CD4-positive, alpha-beta memory T cell (primary cell): ENCODE results near the gene UBE2QL1. TPM values are rescaled to one million over a fixed set of nuclear protein-coding genes. Genes with fewer than 3 reads are reported as not detected.
A peak's percentile ranks its signal among the peaks of the same experiment; 100 is the strongest.

Experiments
- CTCF ChIA-PET: fragments of 350-600 bp; sonication (Branson Sonifier 250); formaldehyde crosslinking; loops from one replicate; lab custom pipeline; 2021; ENCODE audit warnings: inconsistent platforms; ENCODE audit not compliant: partially characterized antibody; lab: Charles Lee
- POLR2A ChIA-PET: fragments of 350-600 bp; sonication (Branson Sonifier 250); formaldehyde crosslinking; loops from one replicate; lab custom pipeline; 2021; ENCODE audit not compliant: partially characterized antibody; lab: Charles Lee
- DNase-seq, 5 donors: peaks; one replicate each; pipeline versions ENCODE4 v3.0.0 to v3.0.0-alpha.2; 2020 to 2022; ENCODE audit warnings: mixed read lengths in 1 of 5
- H3K27ac ChIP-seq: one replicate; pipeline ENCODE4 v1.7.0; 2013; ENCODE audit warnings: low read depth, low read length
- H3K27me3 ChIP-seq: 2 replicates; pipeline ENCODE4 v1.7.0; 2013; ENCODE audit warnings: mild to moderate bottlenecking, low read length, moderate library complexity; ENCODE audit not compliant: insufficient read depth
- H3K36me3 ChIP-seq: 2 replicates; pipeline ENCODE4 v1.7.0; 2013; ENCODE audit warnings: mild to moderate bottlenecking, low read length, moderate library complexity; ENCODE audit not compliant: insufficient read depth
- H3K4me1 ChIP-seq: 2 replicates; pipeline ENCODE4 v1.7.0; 2013; ENCODE audit warnings: mild to moderate bottlenecking, low read length, moderate library complexity; ENCODE audit not compliant: insufficient read depth
- H3K4me3 ChIP-seq, 2 donors: one replicate each; pipeline ENCODE4 v1.7.0; 2013; ENCODE audit warnings: low read length in 2 of 2, mild to moderate bottlenecking in 1 of 2
- H3K9me3 ChIP-seq, 2 donors: one replicate each; pipeline ENCODE4 v1.7.0; 2013; ENCODE audit warnings: low read length in 2 of 2, control low read depth in 1 of 2; ENCODE audit not compliant: control insufficient read depth in 1 of 2
- H3K27ac Mint-ChIP-seq, 7 donors: one replicate each; pipeline ENCODE4 v1.8.0; 2020 to 2021; ENCODE audit warnings: mixed read lengths in 7 of 7, mild to moderate bottlenecking in 6 of 7, inconsistent platforms in 3 of 7, moderate library complexity in 3 of 7
- H3K27me3 Mint-ChIP-seq, 2 donors: one replicate each; pipeline ENCODE4 v1.8.0; 2020 to 2021; ENCODE audit warnings: mixed read lengths in 2 of 2
- H3K36me3 Mint-ChIP-seq, 2 donors: one replicate each; pipeline ENCODE4 v1.8.0; 2020 to 2021; ENCODE audit warnings: mixed read lengths in 2 of 2, inconsistent platforms in 1 of 2, mild to moderate bottlenecking in 1 of 2
- H3K4me1 Mint-ChIP-seq, 4 donors: one replicate each; pipeline ENCODE4 v1.8.0; 2020 to 2021; ENCODE audit warnings: mixed read lengths in 4 of 4, mild to moderate bottlenecking in 1 of 4
- H3K4me3 Mint-ChIP-seq, 8 donors: one replicate each; pipeline ENCODE4 v1.8.0; 2020 to 2021; ENCODE audit warnings: mixed read lengths in 8 of 8, mild to moderate bottlenecking in 7 of 8, moderate library complexity in 6 of 8, inconsistent platforms in 3 of 8
- H3K9me3 Mint-ChIP-seq, 8 donors: one replicate each; pipeline ENCODE4 v1.8.0; 2020 to 2021; ENCODE audit warnings: mixed read lengths in 8 of 8, mild to moderate bottlenecking in 5 of 8, inconsistent platforms in 3 of 8, moderate library complexity in 1 of 8
- intact Hi-C: fragments of 100-400 bp; cut with micrococcal nuclease; formaldehyde crosslinking; loops from one replicate; pipeline ENCODE4 v1.15.1; 2023
- polyA plus RNA-seq, 2 donors: library from polyadenylated mRNA; unstranded; fragments of 300-500 nt; fragmentation: Illumina TruSeq; gene quantifications; one replicate each; pipeline ENCODE4 v1.2.3, GENCODE V29; 2021
- total RNA-seq, 2 experiments: library from RNA; stranded (reverse); gene quantifications; one replicate each; pipeline ENCODE4 v1.2.3, GENCODE V29; 2021

UBE2QL1 gene
- total RNA-seq = not detected
- not detected for polyA plus RNA-seq

- no peak for DNase-seq
- peaks cover 30% of the 10 kb centered on the region for H3K27me3 ChIP-seq
- H3K36me3 ChIP-seq = no peaks in the 10 kb centered on the region
- ChIA-PET POLR2A (no interaction called here), CTCF (no interaction called here)
- no peak within 1 kb of the TSS for H3K4me3 ChIP-seq
- Mint-ChIP-seq H3K27me3 (peaks cover 33 to 41% of the 10 kb centered on the region in 2 donors), H3K27ac (peak within 1 kb of the TSS in 1 of 7 donors; percentile 13), H3K4me3 (peak within 1 kb of the TSS; percentile 72 to 90 (median 84)), H3K9me3 (peaks cover 0 to 11% (median under 1%) of the 10 kb centered on the region in 8 donors), H3K36me3 (no peaks in the 10 kb centered on the region), H3K4me1 (peaks cover 8 to 22% (median 8%) of the 10 kb centered on the region in 4 donors)
- H3K4me1 ChIP-seq = peaks cover 5% of the 10 kb centered on the region
- intact Hi-C loops = no loop called here
- no peak within 1 kb of the TSS for H3K27ac ChIP-seq
- no peaks in the 10 kb centered on the region for H3K9me3 ChIP-seq
Measured at GRCh38 chr5:6448622-6449464, at the start of gene UBE2QL1. TSS of gene UBE2QL1 (plus strand) at chr5:6448859. CDS start at chr5:6448894, 35 bp downstream.

GRCh38 chr5:6399980-6400910, 48.4 kb upstream of the UBE2QL1 start:
- Histone ChIP-seq H3K27ac (no peak overlapping the region), H3K4me3 (no peak overlapping the region), H3K27me3 (no peaks in the 10 kb centered on the region), H3K4me1 (no peaks in the 10 kb centered on the region), H3K36me3 (no peaks in the 10 kb centered on the region), H3K9me3 (no peaks in the 10 kb centered on the region)
- H3K9me3 Mint-ChIP-seq = no peaks in the 10 kb centered on the region
- no peak for DNase-seq
- no peak overlapping the region for H3K4me3 Mint-ChIP-seq
- CTCF ChIA-PET = no interaction called here
- H3K27ac Mint-ChIP-seq = no peak overlapping the region
- peaks cover 8 to 16% of the 10 kb centered on the region in 2 donors for H3K27me3 Mint-ChIP-seq
- intact Hi-C loops = no loop called here
- no peaks in the 10 kb centered on the region for H3K4me1 Mint-ChIP-seq
- POLR2A ChIA-PET = no interaction called here
- no peaks in the 10 kb centered on the region for H3K36me3 Mint-ChIP-seq

- DNase-seq = no peak
- Mint-ChIP-seq H3K27me3 (peaks cover 8 to 13% of the 10 kb centered on the region in 2 donors), H3K27ac (no peak overlapping the region), H3K36me3 (no peaks in the 10 kb centered on the region), H3K4me1 (no peaks in the 10 kb centered on the region), H3K4me3 (no peak overlapping the region), H3K9me3 (no peaks in the 10 kb centered on the region)
- POLR2A ChIA-PET = no interaction called here
- Histone ChIP-seq H3K4me3 (no peak overlapping the region), H3K36me3 (no peaks in the 10 kb centered on the region), H3K27me3 (no peaks in the 10 kb centered on the region), H3K4me1 (no peaks in the 10 kb centered on the region), H3K27ac (no peak overlapping the region), H3K9me3 (no peaks in the 10 kb centered on the region)
- intact Hi-C loops = no loop called here
- CTCF ChIA-PET = no interaction called here
Measured at GRCh38 chr5:6401410-6401809, 47.2 kb upstream of the UBE2QL1 start.

- H3K9me3 Mint-ChIP-seq = no peaks in the 10 kb centered on the region
- no peaks in the 10 kb centered on the region for H3K4me1 Mint-ChIP-seq
- Histone ChIP-seq H3K36me3 (no peaks in the 10 kb centered on the region), H3K27me3 (peaks cover 3% of the 10 kb centered on the region), H3K9me3 (no peaks in the 10 kb centered on the region), H3K27ac (no peak overlapping the region), H3K4me1 (no peaks in the 10 kb centered on the region), H3K4me3 (no peak overlapping the region)
- no peak for DNase-seq
- H3K4me3 Mint-ChIP-seq = no peak overlapping the region
- H3K27ac Mint-ChIP-seq = no peak overlapping the region
- POLR2A ChIA-PET = no interaction called here
- peaks cover 8 to 13% of the 10 kb centered on the region in 2 donors for H3K27me3 Mint-ChIP-seq
- CTCF ChIA-PET = no interaction called here
- intact Hi-C loops = no loop called here
- H3K36me3 Mint-ChIP-seq = no peaks in the 10 kb centered on the region
Measured at GRCh38 chr5:6402939-6403338, 45.7 kb upstream of the UBE2QL1 start.

- Histone ChIP-seq H3K27me3 (peaks cover 3% of the 10 kb centered on the region), H3K4me3 (no peak overlapping the region), H3K27ac (no peak overlapping the region), H3K36me3 (no peaks in the 10 kb centered on the region), H3K9me3 (no peaks in the 10 kb centered on the region), H3K4me1 (no peaks in the 10 kb centered on the region)
- POLR2A ChIA-PET = no interaction called here
- no peak overlapping the region for H3K4me3 Mint-ChIP-seq
- DNase-seq = no peak
- intact Hi-C loops = no loop called here
- H3K4me1 Mint-ChIP-seq = no peaks in the 10 kb centered on the region
- H3K27me3 Mint-ChIP-seq = peaks cover 8 to 14% of the 10 kb centered on the region in 2 donors
- H3K27ac Mint-ChIP-seq = no peak overlapping the region
- H3K36me3 Mint-ChIP-seq = no peaks in the 10 kb centered on the region
- no peaks in the 10 kb centered on the region for H3K9me3 Mint-ChIP-seq
- CTCF ChIA-PET = no interaction called here
Measured at GRCh38 chr5:6403416-6403815, 45.2 kb upstream of the UBE2QL1 start.

- H3K4me1 ChIP-seq = no peaks in the 10 kb centered on the region
- Mint-ChIP-seq H3K27ac (no peak overlapping the region), H3K27me3 (peaks cover 8 to 21% of the 10 kb centered on the region in 2 donors), H3K4me1 (no peaks in the 10 kb centered on the region), H3K36me3 (no peaks in the 10 kb centered on the region), H3K9me3 (peaks cover 0 to 4% (median 0%) of the 10 kb centered on the region in 8 donors), H3K4me3 (no peak overlapping the region)
- intact Hi-C loops = no loop called here
- ChIA-PET CTCF (no interaction called here), POLR2A (no interaction called here)
- no peak overlapping the region for H3K27ac ChIP-seq
- no peak overlapping the region for H3K4me3 ChIP-seq
- H3K36me3 ChIP-seq = no peaks in the 10 kb centered on the region
- peaks cover 3% of the 10 kb centered on the region for H3K27me3 ChIP-seq
- DNase-seq = no peak
- no peaks in the 10 kb centered on the region for H3K9me3 ChIP-seq
Measured at GRCh38 chr5:6404129-6404528, 44.5 kb upstream of the UBE2QL1 start.

GRCh38 chr5:6405591-6405990, 43.1 kb upstream of the UBE2QL1 start:
- intact Hi-C loops = no loop called here
- ChIA-PET CTCF (no interaction called here), POLR2A (no interaction called here)
- no peak overlapping the region for H3K4me3 Mint-ChIP-seq
- H3K36me3 ChIP-seq = no peaks in the 10 kb centered on the region
- peaks cover 3% of the 10 kb centered on the region for H3K27me3 ChIP-seq
- no peak overlapping the region for H3K4me3 ChIP-seq
- H3K9me3 Mint-ChIP-seq = peaks cover 0 to 4% (median 0%) of the 10 kb centered on the region in 8 donors
- no peak overlapping the region for H3K27ac ChIP-seq
- H3K4me1 Mint-ChIP-seq = no peaks in the 10 kb centered on the region
- H3K27ac Mint-ChIP-seq = no peak overlapping the region
- peaks cover 8 to 19% of the 10 kb centered on the region in 2 donors for H3K27me3 Mint-ChIP-seq
- H3K9me3 ChIP-seq = no peaks in the 10 kb centered on the region
- no peaks in the 10 kb centered on the region for H3K4me1 ChIP-seq
- no peak for DNase-seq
- H3K36me3 Mint-ChIP-seq = no peaks in the 10 kb centered on the region
